Fibroblast of pulmonary artery (primary cell): ENCODE results near the gene NOS1.
"Not testable (repeated sequence)": the region's sequence is repeated elsewhere in the genome, so short reads cannot be mapped to it uniquely, and the experiment has no call there.

Source experiments
- DNase-seq: peaks from one replicate; pipeline ENCODE4 v3.0.0-alpha.2; 2010; ENCODE audit warnings: low read depth
- H3K4me3 ChIP-seq: replicated peaks from 2 replicates; pipeline ENCODE4 v1.5.1; 2011; ENCODE audit warnings: low read depth, mild to moderate bottlenecking, control low read depth, low read length, moderate library complexity
- TF ChIP-seq, protein P1 (sequence below): IDR thresholded peaks from 2 replicates; pipeline ENCODE4 v1.5.1; 2011; ENCODE audit warnings: mild to moderate bottlenecking, control low read depth, low read length, inconsistent platforms; ENCODE audit errors: missing control alignments

The NOS1 gene

DNA sequence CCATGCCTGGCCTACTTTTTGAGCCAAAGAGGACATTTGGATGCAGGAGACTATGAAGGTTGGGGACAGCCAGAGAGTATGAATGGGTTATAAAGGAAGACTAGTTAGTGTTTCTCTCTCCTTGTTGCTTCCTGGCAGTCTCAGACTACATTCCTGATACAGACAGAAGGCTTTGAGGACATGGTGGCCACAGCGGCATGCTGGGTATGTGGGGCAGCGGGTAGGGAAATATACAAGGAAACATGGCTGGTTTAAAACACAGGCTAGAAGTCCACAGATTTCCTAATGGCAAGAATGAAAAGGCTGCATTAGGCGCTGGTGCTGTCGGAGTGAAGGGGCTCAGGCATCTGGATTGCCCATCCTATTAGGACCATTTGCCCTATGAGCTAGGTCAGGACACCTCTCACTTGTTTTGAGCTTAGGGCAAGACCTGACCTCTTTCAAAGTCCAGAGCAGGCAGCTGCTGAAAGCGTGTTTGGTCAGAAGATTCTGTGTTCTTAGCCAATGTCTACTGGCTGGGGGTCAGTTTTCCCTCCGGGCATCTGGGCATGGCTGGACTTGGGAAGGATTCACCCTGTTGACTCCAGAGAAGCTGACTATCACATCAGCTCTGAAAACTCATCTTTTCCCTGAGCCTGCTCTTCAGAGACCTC, 151.0 kb downstream of the NOS1 start:
- TF ChIP-seq, protein P1, sequence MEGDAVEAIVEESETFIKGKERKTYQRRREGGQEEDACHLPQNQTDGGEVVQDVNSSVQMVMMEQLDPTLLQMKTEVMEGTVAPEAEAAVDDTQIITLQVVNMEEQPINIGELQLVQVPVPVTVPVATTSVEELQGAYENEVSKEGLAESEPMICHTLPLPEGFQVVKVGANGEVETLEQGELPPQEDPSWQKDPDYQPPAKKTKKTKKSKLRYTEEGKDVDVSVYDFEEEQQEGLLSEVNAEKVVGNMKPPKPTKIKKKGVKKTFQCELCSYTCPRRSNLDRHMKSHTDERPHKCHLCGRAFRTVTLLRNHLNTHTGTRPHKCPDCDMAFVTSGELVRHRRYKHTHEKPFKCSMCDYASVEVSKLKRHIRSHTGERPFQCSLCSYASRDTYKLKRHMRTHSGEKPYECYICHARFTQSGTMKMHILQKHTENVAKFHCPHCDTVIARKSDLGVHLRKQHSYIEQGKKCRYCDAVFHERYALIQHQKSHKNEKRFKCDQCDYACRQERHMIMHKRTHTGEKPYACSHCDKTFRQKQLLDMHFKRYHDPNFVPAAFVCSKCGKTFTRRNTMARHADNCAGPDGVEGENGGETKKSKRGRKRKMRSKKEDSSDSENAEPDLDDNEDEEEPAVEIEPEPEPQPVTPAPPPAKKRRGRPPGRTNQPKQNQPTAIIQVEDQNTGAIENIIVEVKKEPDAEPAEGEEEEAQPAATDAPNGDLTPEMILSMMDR: no peak
- H3K4me3 ChIP-seq: no peak overlapping the region
- DNase-seq: no peak

- TF ChIP-seq, protein P1: no peak
- H3K4me3 ChIP-seq: no peak overlapping the region
- DNase-seq: no peak
Measured at GRCh38 chr12:117209626-117210025, 151.8 kb downstream of the NOS1 start.

DNA sequence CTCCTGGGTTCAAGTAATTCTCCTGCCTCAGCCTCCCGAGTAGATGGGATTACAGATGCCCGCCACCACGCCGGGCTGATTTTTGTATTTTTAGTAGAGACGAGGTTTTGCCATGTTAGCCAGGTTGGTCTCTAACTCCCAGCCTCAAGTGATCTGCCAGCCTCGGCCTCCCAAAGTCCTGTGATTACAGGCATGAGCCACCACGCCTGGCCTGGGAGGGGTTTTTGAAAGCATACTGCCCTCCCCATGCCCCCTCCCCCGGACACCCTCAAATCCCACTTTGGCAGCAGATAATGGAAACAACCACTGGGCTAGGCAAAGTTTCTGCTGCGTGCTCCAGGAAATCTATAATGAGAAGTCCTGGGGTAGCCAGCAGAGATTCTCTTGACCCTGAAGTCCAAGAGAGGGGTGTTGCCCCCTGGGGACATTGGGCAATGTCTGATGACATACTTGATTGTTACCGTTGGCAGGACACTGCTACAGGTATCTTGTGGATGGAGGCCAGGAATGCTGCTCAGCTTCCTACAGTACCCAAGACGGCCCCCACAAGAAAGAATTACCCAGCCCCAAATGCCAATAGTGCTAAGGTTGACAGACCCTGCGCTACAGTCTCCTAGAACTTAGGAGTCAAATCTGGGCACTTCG, 152.5 kb downstream of the NOS1 start:
- TF ChIP-seq, protein P1: no peak
- DNase-seq: no peak
- H3K4me3 ChIP-seq: no peak overlapping the region

DNA sequence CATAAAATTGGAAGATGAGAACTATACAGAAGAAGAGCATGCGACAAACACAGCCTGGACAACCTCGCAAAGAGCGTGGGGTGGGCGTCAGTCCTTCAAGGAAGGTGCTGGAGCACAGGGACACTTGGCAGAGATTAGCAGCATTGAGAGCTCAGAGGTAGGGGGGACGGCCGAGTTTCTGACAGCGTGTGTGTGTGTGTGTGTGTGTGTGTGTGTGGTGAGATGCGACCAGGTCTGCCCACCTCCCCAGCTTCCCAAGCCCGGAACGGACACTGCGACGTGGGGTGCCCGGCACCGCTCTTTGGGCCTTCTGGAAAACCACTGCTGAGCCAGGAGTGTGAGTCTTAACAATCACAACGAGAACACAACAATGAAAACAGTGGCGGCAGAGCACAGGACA, 153.2 kb downstream of the NOS1 start:
- TF ChIP-seq, protein P1: no peak
- no peak overlapping the region for H3K4me3 ChIP-seq
- no peak for DNase-seq

DNA sequence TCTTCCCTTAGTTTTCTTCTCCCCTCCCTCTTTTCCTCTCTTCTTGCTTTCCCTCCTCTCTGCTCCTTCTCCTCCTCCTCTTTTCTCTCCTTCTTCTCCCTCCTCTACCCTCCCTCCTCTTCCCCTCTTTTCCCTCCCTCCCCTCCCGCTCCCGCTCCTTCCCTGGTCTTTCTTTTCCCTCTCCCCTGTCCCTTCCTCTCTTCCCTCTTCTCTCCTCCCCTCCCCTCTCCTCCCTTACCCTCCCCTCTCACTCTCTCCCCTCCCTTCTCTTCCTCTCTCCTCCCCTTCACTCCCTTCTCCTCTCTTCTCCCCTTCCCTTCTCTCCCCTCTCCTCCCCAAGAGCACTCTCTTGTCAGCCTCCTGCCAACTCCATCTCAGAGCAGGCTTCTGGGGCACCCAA, 153.8 kb downstream of the NOS1 start:
- H3K4me3 ChIP-seq: no peak overlapping the region
- TF ChIP-seq, protein P1: no peak
- DNase-seq: no peak

- H3K4me3 ChIP-seq: no peak overlapping the region
- TF ChIP-seq, protein P1: no peak
- no peak for DNase-seq
Measured at GRCh38 chr12:117202556-117202955, 158.9 kb downstream of the NOS1 start.

- no peak for DNase-seq
- no peak overlapping the region for H3K4me3 ChIP-seq
- TF ChIP-seq, protein P1: no peak
Measured at GRCh38 chr12:117202033-117202432, 159.4 kb downstream of the NOS1 start.

DNA sequence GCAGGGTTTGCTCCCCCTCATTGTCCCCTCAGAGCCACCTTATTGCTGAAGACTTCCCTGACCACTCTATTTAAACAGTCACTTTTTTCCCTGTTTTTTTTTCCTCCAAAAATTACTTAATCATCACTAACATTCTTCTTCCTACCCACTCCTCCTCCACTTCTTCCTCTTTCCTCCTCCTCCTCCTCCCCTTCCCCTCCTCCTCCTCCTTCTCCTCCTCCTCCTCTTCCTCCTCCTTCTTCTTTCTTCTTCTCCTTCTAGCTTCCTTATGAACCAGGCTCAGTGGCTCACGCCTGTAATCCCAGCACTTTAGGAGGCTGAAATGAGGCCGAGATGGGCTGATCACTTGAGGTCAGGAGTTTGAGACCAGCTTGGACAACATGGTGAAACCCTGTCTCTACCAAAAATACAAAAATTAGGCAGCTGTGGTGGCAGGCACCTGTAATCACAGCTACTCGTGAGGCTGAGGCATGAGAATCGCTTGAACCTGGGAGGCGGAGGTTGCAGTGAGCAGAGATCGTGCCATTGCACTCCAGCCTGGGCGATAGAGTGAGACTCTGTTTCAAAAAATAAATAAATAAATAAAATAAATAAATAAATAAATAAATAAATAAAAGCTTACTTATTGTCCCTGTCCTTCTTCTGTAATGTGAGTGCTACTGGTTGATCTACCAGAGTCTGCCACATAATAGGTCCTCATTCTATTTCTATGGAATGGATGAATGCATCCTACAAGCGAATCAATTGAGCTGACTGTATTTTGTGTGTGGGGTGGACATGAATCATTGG, 161.3 kb downstream of the NOS1 start:
- not testable (repeated sequence) for DNase-seq, H3K4me3 ChIP-seq

DNA sequence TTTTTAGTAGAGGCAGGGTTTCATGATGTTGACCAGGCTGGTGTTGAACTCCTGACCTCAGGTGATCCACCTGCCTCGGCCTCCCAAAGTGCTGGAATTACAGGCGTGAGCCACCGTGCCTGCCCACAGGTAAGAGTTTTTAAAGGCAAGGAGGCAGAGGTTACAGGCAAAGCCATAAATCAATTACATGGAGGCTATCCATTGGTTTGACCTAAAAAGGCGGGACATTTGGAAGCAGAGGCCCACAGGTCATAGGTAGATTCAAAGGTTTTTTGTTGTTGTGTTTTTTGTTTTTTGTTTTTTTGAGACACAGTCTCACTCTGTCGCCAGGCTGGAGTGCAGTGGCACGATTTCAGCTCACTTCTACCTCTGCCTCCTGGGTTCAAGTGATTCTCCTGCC, 165.1 kb downstream of the NOS1 start:
- DNase-seq, H3K4me3 ChIP-seq: not testable (repeated sequence)
